ENCODE measurements around the gene PRUNE1.

Gene PRUNE1

GRCh38 chr1:150999926-151000325 lies 8.3 kb upstream of the PRUNE1 start:
- H3K4me1 ChIP-seq (ENCODE audit: control insufficient read depth, insufficient read depth, low read length), result peaks cover 20% of the 10 kb centered on the region
- no peak overlapping the region for H3K4me2 ChIP-seq (ENCODE audit: low read length)
- H3K36me3 ChIP-seq (ENCODE audit: insufficient read depth, low read length), result peaks cover 9% of the 10 kb centered on the region
- no peaks in the 10 kb centered on the region for H3K9me3 ChIP-seq (replicated peaks; ENCODE audit: low read length)
- H3K27me3 ChIP-seq (ENCODE audit: control insufficient read depth, insufficient read depth, low read length), result no peaks in the 10 kb centered on the region
- no peak overlapping the region for H3K4me3 ChIP-seq (ENCODE audit: low read length)
- H3K9ac ChIP-seq (ENCODE audit: low read depth, low read length), result no peak overlapping the region

- no peaks in the 10 kb centered on the region for H3K27me3 ChIP-seq (ENCODE audit: control insufficient read depth, insufficient read depth, low read length)
- H3K4me2 ChIP-seq (ENCODE audit: low read length), result no peak overlapping the region
- no peaks in the 10 kb centered on the region for H3K9me3 ChIP-seq (replicated peaks; ENCODE audit: low read length)
- H3K4me3 ChIP-seq (ENCODE audit: low read length), result no peak overlapping the region
- no peak overlapping the region for H3K9ac ChIP-seq (ENCODE audit: low read depth, low read length)
- H3K36me3 ChIP-seq (ENCODE audit: insufficient read depth, low read length), result peaks cover 9% of the 10 kb centered on the region
- H3K4me1 ChIP-seq (ENCODE audit: control insufficient read depth, insufficient read depth, low read length), result peaks cover 22% of the 10 kb centered on the region
Observed at GRCh38 chr1:151000408-151000807, 7.8 kb upstream of the PRUNE1 start.

GRCh38 chr1:151001602-151002001 lies 6.6 kb upstream of the PRUNE1 start:
- no peak overlapping the region for H3K4me3 ChIP-seq (ENCODE audit: low read length)
- peaks cover 9% of the 10 kb centered on the region for H3K36me3 ChIP-seq (ENCODE audit: insufficient read depth, low read length)
- no peaks in the 10 kb centered on the region for H3K27me3 ChIP-seq (ENCODE audit: control insufficient read depth, insufficient read depth, low read length)
- H3K4me2 ChIP-seq (ENCODE audit: low read length), result no peak overlapping the region
- no peak overlapping the region for H3K9ac ChIP-seq (ENCODE audit: low read depth, low read length)
- no peaks in the 10 kb centered on the region for H3K9me3 ChIP-seq (replicated peaks; ENCODE audit: low read length)
- H3K4me1 ChIP-seq (ENCODE audit: control insufficient read depth, insufficient read depth, low read length), result peaks cover 31% of the 10 kb centered on the region

- Histone ChIP-seq H3K4me1 (ENCODE audit: control insufficient read depth, insufficient read depth, low read length) (peaks cover 34% of the 10 kb centered on the region), H3K36me3 (ENCODE audit: insufficient read depth, low read length) (peaks cover 5% of the 10 kb centered on the region), H3K9ac (ENCODE audit: low read depth, low read length) (no peak overlapping the region), H3K27me3 (ENCODE audit: control insufficient read depth, insufficient read depth, low read length) (no peaks in the 10 kb centered on the region), H3K4me3 (ENCODE audit: low read length) (no peak overlapping the region), H3K9me3 (replicated peaks; ENCODE audit: low read length) (no peaks in the 10 kb centered on the region), H3K4me2 (ENCODE audit: low read length) (no peak overlapping the region)
Observed at GRCh38 chr1:151002051-151002450, 6.2 kb upstream of the PRUNE1 start.

- H3K4me2 ChIP-seq (ENCODE audit: low read length), result no peak overlapping the region
- H3K4me3 ChIP-seq (ENCODE audit: low read length), result no peak overlapping the region
- H3K9me3 ChIP-seq (replicated peaks; ENCODE audit: low read length), result no peaks in the 10 kb centered on the region
- H3K4me1 ChIP-seq (ENCODE audit: control insufficient read depth, insufficient read depth, low read length), result peaks cover 38% of the 10 kb centered on the region
- no peaks in the 10 kb centered on the region for H3K27me3 ChIP-seq (ENCODE audit: control insufficient read depth, insufficient read depth, low read length)
- H3K9ac ChIP-seq (ENCODE audit: low read depth, low read length), result no peak overlapping the region
- H3K36me3 ChIP-seq (ENCODE audit: insufficient read depth, low read length), result peaks cover 4% of the 10 kb centered on the region
Observed at GRCh38 chr1:151002611-151003010, 5.6 kb upstream of the PRUNE1 start.

- Histone ChIP-seq H3K9me3 (replicated peaks; ENCODE audit: low read length) (no peaks in the 10 kb centered on the region), H3K4me1 (ENCODE audit: control insufficient read depth, insufficient read depth, low read length) (peaks cover 42% of the 10 kb centered on the region), H3K36me3 (ENCODE audit: insufficient read depth, low read length) (no peaks in the 10 kb centered on the region), H3K9ac (ENCODE audit: low read depth, low read length) (no peak overlapping the region), H3K4me2 (ENCODE audit: low read length) (no peak overlapping the region), H3K4me3 (ENCODE audit: low read length) (no peak overlapping the region), H3K27me3 (ENCODE audit: control insufficient read depth, insufficient read depth, low read length) (no peaks in the 10 kb centered on the region)
Observed at GRCh38 chr1:151003180-151003579, 5.1 kb upstream of the PRUNE1 start.

GRCh38 chr1:151005729-151006319 lies 2.4 kb upstream of the PRUNE1 start:
- H3K4me1 ChIP-seq (ENCODE audit: control insufficient read depth, insufficient read depth, low read length), result peaks cover 38% of the 10 kb centered on the region
- H3K27me3 ChIP-seq (ENCODE audit: control insufficient read depth, insufficient read depth, low read length), result no peaks in the 10 kb centered on the region
- H3K9me3 ChIP-seq (replicated peaks; ENCODE audit: low read length), result no peaks in the 10 kb centered on the region
- no peaks in the 10 kb centered on the region for H3K36me3 ChIP-seq (ENCODE audit: insufficient read depth, low read length)
- H3K4me2 ChIP-seq (ENCODE audit: low read length), result peak overlapping the region; percentile 93
- H3K4me3 ChIP-seq (ENCODE audit: low read length), result peak overlapping the region; percentile 76
- H3K9ac ChIP-seq (ENCODE audit: low read depth, low read length), result peak overlapping the region; percentile 82

GRCh38 chr1:151006327-151007052 lies 1.8 kb upstream of the PRUNE1 start, which contains the start of gene MINDY1:
MINDY1 (minus strand) TSS chr1:151006902; CDS start chr1:151002617, 4,285 bp downstream.
- H3K4me1 ChIP-seq (ENCODE audit: control insufficient read depth, insufficient read depth, low read length), result peaks cover 45% of the 10 kb centered on the region
- peak within 1 kb of the TSS; percentile 93 for H3K4me2 ChIP-seq (ENCODE audit: low read length)
- peak within 1 kb of the TSS; percentile 76 for H3K4me3 ChIP-seq (ENCODE audit: low read length)
- no peaks in the 10 kb centered on the region for H3K36me3 ChIP-seq (ENCODE audit: insufficient read depth, low read length)
- no peaks in the 10 kb centered on the region for H3K27me3 ChIP-seq (ENCODE audit: control insufficient read depth, insufficient read depth, low read length)
- no peaks in the 10 kb centered on the region for H3K9me3 ChIP-seq (replicated peaks; ENCODE audit: low read length)
- peak within 1 kb of the TSS; percentile 82 for H3K9ac ChIP-seq (ENCODE audit: low read depth, low read length)

- Histone ChIP-seq H3K9ac (ENCODE audit: low read depth, low read length) (peak overlapping the region; percentile 32), H3K27me3 (ENCODE audit: control insufficient read depth, insufficient read depth, low read length) (no peaks in the 10 kb centered on the region), H3K4me2 (ENCODE audit: low read length) (peak overlapping the region; percentile 91), H3K36me3 (ENCODE audit: insufficient read depth, low read length) (no peaks in the 10 kb centered on the region), H3K4me3 (ENCODE audit: low read length) (peak overlapping the region; percentile 48), H3K4me1 (ENCODE audit: control insufficient read depth, insufficient read depth, low read length) (peaks cover 45% of the 10 kb centered on the region), H3K9me3 (replicated peaks; ENCODE audit: low read length) (no peaks in the 10 kb centered on the region)
Observed at GRCh38 chr1:151007853-151008243, 401 bp upstream of the PRUNE1 start.

- H3K36me3 ChIP-seq (ENCODE audit: insufficient read depth, low read length), result no peaks in the 10 kb centered on the region
- H3K27me3 ChIP-seq (ENCODE audit: control insufficient read depth, insufficient read depth, low read length), result no peaks in the 10 kb centered on the region
- peaks cover 45% of the 10 kb centered on the region for H3K4me1 ChIP-seq (ENCODE audit: control insufficient read depth, insufficient read depth, low read length)
- peak overlapping the region; percentile 87 for H3K9ac ChIP-seq (ENCODE audit: low read depth, low read length)
- H3K4me3 ChIP-seq (ENCODE audit: low read length), result peak overlapping the region; percentile 87
- H3K9me3 ChIP-seq (replicated peaks; ENCODE audit: low read length), result no peaks in the 10 kb centered on the region
- H3K4me2 ChIP-seq (ENCODE audit: low read length), result peak overlapping the region; percentile 91
Observed at GRCh38 chr1:151009206-151009587, 948 bp downstream of the PRUNE1 start.

- peak overlapping the region; percentile 91 for H3K4me2 ChIP-seq (ENCODE audit: low read length)
- peak overlapping the region; percentile 87 for H3K4me3 ChIP-seq (ENCODE audit: low read length)
- no peaks in the 10 kb centered on the region for H3K36me3 ChIP-seq (ENCODE audit: insufficient read depth, low read length)
- no peaks in the 10 kb centered on the region for H3K27me3 ChIP-seq (ENCODE audit: control insufficient read depth, insufficient read depth, low read length)
- H3K9me3 ChIP-seq (replicated peaks; ENCODE audit: low read length), result no peaks in the 10 kb centered on the region
- H3K4me1 ChIP-seq (ENCODE audit: control insufficient read depth, insufficient read depth, low read length), result peaks cover 44% of the 10 kb centered on the region
- H3K9ac ChIP-seq (ENCODE audit: low read depth, low read length), result peak overlapping the region; percentile 87
Observed at GRCh38 chr1:151009674-151010345, 1.6 kb downstream of the PRUNE1 start.
